SK-N-SH (cell line): ENCODE data around the gene ZNF608.

Source experiments
- CTCF ChIP-seq: fragments of 200-600 bp; sonication (generic); IDR thresholded peaks from 2 replicates; pipeline ENCODE4 v1.6.1; 2017; ENCODE audit warnings: antibody characterized with exemption, mild to moderate bottlenecking, moderate library complexity
- ELF1 ChIP-seq: IDR thresholded peaks from 2 replicates; pipeline ENCODE4 v1.4.0; 2012
- EP300 ChIP-seq, 2 experiments: IDR thresholded peaks; 2 replicates each; pipeline versions ENCODE4 v1.4.0 to v1.6.1; 2012; ENCODE audit warnings: borderline replicate concordance in 1 of 2, low read depth in 1 of 2, low read length in 1 of 2
- FOSL2 ChIP-seq: IDR thresholded peaks from 2 replicates; pipeline ENCODE4 v1.4.0; 2012; ENCODE audit warnings: low read depth, mild to moderate bottlenecking, moderate library complexity, borderline replicate concordance
- PBX3 ChIP-seq: IDR thresholded peaks from 2 replicates; pipeline ENCODE4; 2012
- POLR2AphosphoS5 ChIP-seq: IDR thresholded peaks from 2 replicates; pipeline ENCODE4 v1.6.1; 2012; ENCODE audit warnings: low read depth, low read length
- RAD21 ChIP-seq: IDR thresholded peaks from 2 replicates; pipeline ENCODE4 v1.6.1; 2012; ENCODE audit warnings: mild to moderate bottlenecking, low read length
- REST ChIP-seq: IDR thresholded peaks from 2 replicates; pipeline ENCODE4 v1.6.1; 2012; ENCODE audit warnings: mild to moderate bottlenecking, low read depth, low read length, moderate library complexity
- RXRA ChIP-seq: IDR thresholded peaks from 2 replicates; pipeline ENCODE4 v1.4.0; 2012; ENCODE audit warnings: low read depth, mild to moderate bottlenecking, borderline replicate concordance
- TAF1 ChIP-seq: IDR thresholded peaks from 2 replicates; pipeline ENCODE4 v1.6.1; 2012; ENCODE audit warnings: low read depth, mild to moderate bottlenecking, low read length, moderate library complexity, borderline replicate concordance
- TEAD4 ChIP-seq: IDR thresholded peaks from 2 replicates; pipeline ENCODE4 v1.4.0; 2012; ENCODE audit warnings: mild to moderate bottlenecking, borderline replicate concordance; ENCODE audit not compliant: insufficient read depth
- USF1 ChIP-seq: IDR thresholded peaks from 2 replicates; pipeline ENCODE4 v1.4.0; 2012; ENCODE audit warnings: low read depth, borderline replicate concordance

GRCh38 chr5:124742521-124742920 lies 3.9 kb downstream of the ZNF608 start:
- TF ChIP-seq CTCF, result no peak
- TF ChIP-seq ELF1, result no peak
- no peak for TF ChIP-seq TAF1
- no peak for TF ChIP-seq EP300 (IDR thresholded peaks at IDR 0.05; ENCODE audit: borderline replicate concordance in 1 of 2, low read depth in 1 of 2, low read length in 1 of 2)
- no peak for TF ChIP-seq FOSL2
- no peak for TF ChIP-seq POLR2AphosphoS5
- TF ChIP-seq PBX3, result no peak
- TF ChIP-seq REST, result no peak
- TF ChIP-seq RXRA, result no peak
- no peak for TF ChIP-seq TEAD4
- no peak for TF ChIP-seq RAD21
- no peak for TF ChIP-seq USF1
